Inferior parietal cortex (tissue), 1 donor: ENCODE measurements around the gene HSPBP1.

ENCODE experiments used
- DNase-seq: peaks from one replicate; pipeline ENCODE4 v3.0.0-alpha.2; 2016; ENCODE audit errors: extremely low spot score

Gene HSPBP1

GRCh38 chr19:55255618-55256423, 24.1 kb downstream of the HSPBP1 start:
- DNase-seq: no peak

- DNase-seq: no peak
Observed at GRCh38 chr19:55254625-55254977, 25.3 kb downstream of the HSPBP1 start.

GRCh38 chr19:55253842-55254624, 25.9 kb downstream of the HSPBP1 start:
- no peak for DNase-seq

GRCh38 chr19:55252760-55253663, 26.9 kb downstream of the HSPBP1 start:
- DNase-seq: no peak

- no peak for DNase-seq
Observed at GRCh38 chr19:55251341-55252081, 28.4 kb downstream of the HSPBP1 start.

GRCh38 chr19:55250262-55251036, 29.5 kb downstream of the HSPBP1 start:
- DNase-seq: no peak

GRCh38 chr19:55249841-55250240, 30.1 kb downstream of the HSPBP1 start:
- no peak for DNase-seq

- no peak for DNase-seq
Observed at GRCh38 chr19:55248704-55249103, 31.2 kb downstream of the HSPBP1 start.

- no peak for DNase-seq
Observed at GRCh38 chr19:55248166-55248675, 31.7 kb downstream of the HSPBP1 start.

- DNase-seq: no peak
Observed at GRCh38 chr19:55247621-55248099, 32.2 kb downstream of the HSPBP1 start.

- DNase-seq: no peak
Observed at GRCh38 chr19:55246462-55247451, 33.2 kb downstream of the HSPBP1 start.

GRCh38 chr19:55245236-55245904, 34.5 kb downstream of the HSPBP1 start:
- DNase-seq: no peak

GRCh38 chr19:55244004-55244680, 35.8 kb downstream of the HSPBP1 start:
- DNase-seq: no peak

GRCh38 chr19:55242517-55242916, 37.4 kb downstream of the HSPBP1 start:
- DNase-seq: no peak

GRCh38 chr19:55241935-55242464, 37.9 kb downstream of the HSPBP1 start:
- DNase-seq: no peak

GRCh38 chr19:55241143-55241934, 38.6 kb downstream of the HSPBP1 start:
- DNase-seq: no peak

- DNase-seq: no peak
Observed at GRCh38 chr19:55240713-55241020, 39.2 kb downstream of the HSPBP1 start.
